Suprapubic skin (tissue), 4 donors: Measurements from ENCODE around the gene HJURP.

Source experiments
- EP300 ChIP-seq: sonication (generic); formaldehyde crosslinking; IDR thresholded peaks from one replicate; pipeline ENCODE4 v1.6.1; 2017; ENCODE audit warnings: antibody characterized with exemption
- POLR2A ChIP-seq, 2 donors: fragments of 450-650 bp; IDR thresholded peaks; one replicate each; pipeline ENCODE4 v1.6.1; 2017; ENCODE audit warnings: antibody characterized with exemption in 2 of 2, mild to moderate bottlenecking in 2 of 2, moderate library complexity in 2 of 2
- POLR2AphosphoS5 ChIP-seq, 3 donors: sonication (generic); formaldehyde crosslinking; IDR thresholded peaks; one replicate each; pipeline ENCODE4 v1.6.1; 2017; ENCODE audit warnings: antibody characterized with exemption in 3 of 3
- TF ChIP-seq, protein P1 (sequence below), 2 donors: fragments of 200-600 bp in 1 of 2; fragments of 450-650 bp in 1 of 2; sonication (generic) in 1 of 2; IDR thresholded peaks; one replicate each; pipeline ENCODE4 v1.5.1; 2016 to 2019; ENCODE audit warnings: antibody characterized with exemption in 2 of 2, mild to moderate bottlenecking in 1 of 2, moderate library complexity in 1 of 2

GRCh38 chr2:233856184-233856583 lies 1.8 kb upstream of the HJURP start:
- TF ChIP-seq, protein P1, sequence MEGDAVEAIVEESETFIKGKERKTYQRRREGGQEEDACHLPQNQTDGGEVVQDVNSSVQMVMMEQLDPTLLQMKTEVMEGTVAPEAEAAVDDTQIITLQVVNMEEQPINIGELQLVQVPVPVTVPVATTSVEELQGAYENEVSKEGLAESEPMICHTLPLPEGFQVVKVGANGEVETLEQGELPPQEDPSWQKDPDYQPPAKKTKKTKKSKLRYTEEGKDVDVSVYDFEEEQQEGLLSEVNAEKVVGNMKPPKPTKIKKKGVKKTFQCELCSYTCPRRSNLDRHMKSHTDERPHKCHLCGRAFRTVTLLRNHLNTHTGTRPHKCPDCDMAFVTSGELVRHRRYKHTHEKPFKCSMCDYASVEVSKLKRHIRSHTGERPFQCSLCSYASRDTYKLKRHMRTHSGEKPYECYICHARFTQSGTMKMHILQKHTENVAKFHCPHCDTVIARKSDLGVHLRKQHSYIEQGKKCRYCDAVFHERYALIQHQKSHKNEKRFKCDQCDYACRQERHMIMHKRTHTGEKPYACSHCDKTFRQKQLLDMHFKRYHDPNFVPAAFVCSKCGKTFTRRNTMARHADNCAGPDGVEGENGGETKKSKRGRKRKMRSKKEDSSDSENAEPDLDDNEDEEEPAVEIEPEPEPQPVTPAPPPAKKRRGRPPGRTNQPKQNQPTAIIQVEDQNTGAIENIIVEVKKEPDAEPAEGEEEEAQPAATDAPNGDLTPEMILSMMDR (IDR thresholded peaks at IDR 0.05): no peak
- no peak for TF ChIP-seq POLR2A (IDR thresholded peaks at IDR 0.05)
- no peak for TF ChIP-seq POLR2AphosphoS5 (IDR thresholded peaks at IDR 0.05)
- TF ChIP-seq EP300: no peak
